Measurements from ENCODE around the gene WNT8B. TPM values are rescaled to one million over a fixed set of nuclear protein-coding genes. Genes with fewer than 3 reads are reported as not detected.

The WNT8B gene
- total RNA-seq: not detected
- polyA plus RNA-seq: not detected

- Histone ChIP-seq H3K27ac (ENCODE audit: low read depth, low read length) (no peak within 1 kb of the TSS), H3K9me3 (ENCODE audit: low read length) (no peaks in the 10 kb centered on the region), H3K4me3 (ENCODE audit: low read length) (no peak within 1 kb of the TSS), H3K27me3 (ENCODE audit: insufficient read depth, low read length, poor library complexity, severe bottlenecking) (no peaks in the 10 kb centered on the region), H3K36me3 (ENCODE audit: insufficient read depth, low read length) (no peaks in the 10 kb centered on the region), H3K4me1 (ENCODE audit: insufficient read depth, low read length) (no peaks in the 10 kb centered on the region)
- Mint-ChIP-seq H3K36me3 (no peaks in the 10 kb centered on the region), H3K27ac (no peak within 1 kb of the TSS), H3K27me3 (no peaks in the 10 kb centered on the region), H3K9me3 (no peaks in the 10 kb centered on the region), H3K4me1 (no peaks in the 10 kb centered on the region), H3K4me3 (no peak within 1 kb of the TSS)
- CTCF ChIA-PET: interaction anchor here (1.7 kb wide), 1 partner anchor 19 kb away, joined by 8 read pairs; no protein-coding TSS in a partner anchor
- no peak for DNase-seq
- POLR2A ChIA-PET: no interaction called here
These were observed at the start of gene WNT8B for GRCh38 chr10:100462709-100463108. Gene WNT8B, plus strand, starts transcription at chr10:100463009. Its CDS starts 160 bp downstream, at chr10:100463169.

GRCh38 chr10:100413173-100413572 lies 49.6 kb upstream of the WNT8B start:
- H3K27ac Mint-ChIP-seq: no peak overlapping the region
- Histone ChIP-seq H3K4me1 (ENCODE audit: insufficient read depth, low read length) (no peaks in the 10 kb centered on the region), H3K36me3 (ENCODE audit: insufficient read depth, low read length) (no peaks in the 10 kb centered on the region), H3K27ac (ENCODE audit: low read depth, low read length) (no peak overlapping the region), H3K27me3 (ENCODE audit: insufficient read depth, low read length, poor library complexity, severe bottlenecking) (no peaks in the 10 kb centered on the region), H3K9me3 (ENCODE audit: low read length) (no peaks in the 10 kb centered on the region), H3K4me3 (ENCODE audit: low read length) (no peak overlapping the region)
- H3K4me1 Mint-ChIP-seq: no peaks in the 10 kb centered on the region
- DNase-seq: no peak
- H3K27me3 Mint-ChIP-seq: peaks cover 5 to 12% of the 10 kb centered on the region in 2 donors
- peaks cover 0 to 2% (median 0%) of the 10 kb centered on the region in 5 donors for H3K9me3 Mint-ChIP-seq
- ChIA-PET CTCF (no interaction called here), POLR2A (no interaction called here)
- no peaks in the 10 kb centered on the region for H3K36me3 Mint-ChIP-seq
- H3K4me3 Mint-ChIP-seq: no peak overlapping the region

GRCh38 chr10:100419911-100420449 lies 42.8 kb upstream of the WNT8B start:
- CTCF ChIA-PET: no interaction called here

GRCh38 chr10:100427374-100427773 lies 35.4 kb upstream of the WNT8B start:
- no peak overlapping the region for H3K4me3 Mint-ChIP-seq
- Histone ChIP-seq H3K27me3 (ENCODE audit: insufficient read depth, low read length, poor library complexity, severe bottlenecking) (no peaks in the 10 kb centered on the region), H3K9me3 (ENCODE audit: low read length) (no peaks in the 10 kb centered on the region), H3K4me1 (ENCODE audit: insufficient read depth, low read length) (no peaks in the 10 kb centered on the region), H3K36me3 (ENCODE audit: insufficient read depth, low read length) (no peaks in the 10 kb centered on the region), H3K4me3 (ENCODE audit: low read length) (no peak overlapping the region), H3K27ac (ENCODE audit: low read depth, low read length) (no peak overlapping the region)
- no peak for DNase-seq
- CTCF ChIA-PET: no interaction called here
- H3K9me3 Mint-ChIP-seq: no peaks in the 10 kb centered on the region
- no peaks in the 10 kb centered on the region for H3K36me3 Mint-ChIP-seq
- peaks cover 3 to 18% of the 10 kb centered on the region in 2 donors for H3K27me3 Mint-ChIP-seq
- POLR2A ChIA-PET: no interaction called here
- H3K4me1 Mint-ChIP-seq: no peaks in the 10 kb centered on the region
- H3K27ac Mint-ChIP-seq: no peak overlapping the region

More at GRCh38 chr10:100419911-100420449, 42.8 kb upstream of the WNT8B start:
- no peaks in the 10 kb centered on the region for H3K9me3 ChIP-seq (ENCODE audit: low read length)
- H3K27me3 ChIP-seq (ENCODE audit: insufficient read depth, low read length, poor library complexity, severe bottlenecking): no peaks in the 10 kb centered on the region
- Mint-ChIP-seq H3K4me1 (no peaks in the 10 kb centered on the region), H3K9me3 (no peaks in the 10 kb centered on the region), H3K27ac (peak overlapping the region in 1 of 8 donors; percentile 86), H3K36me3 (no peaks in the 10 kb centered on the region), H3K27me3 (peaks cover 15 to 27% of the 10 kb centered on the region in 2 donors), H3K4me3 (no peak overlapping the region)
- H3K4me3 ChIP-seq (ENCODE audit: low read length): no peak overlapping the region
- no peak for DNase-seq
- no peak overlapping the region for H3K27ac ChIP-seq (ENCODE audit: low read depth, low read length)
- POLR2A ChIA-PET: no interaction called here
- H3K4me1 ChIP-seq (ENCODE audit: insufficient read depth, low read length): no peaks in the 10 kb centered on the region
- H3K36me3 ChIP-seq (ENCODE audit: insufficient read depth, low read length): no peaks in the 10 kb centered on the region

- Mint-ChIP-seq H3K27ac (no peak overlapping the region), H3K9me3 (no peaks in the 10 kb centered on the region), H3K4me3 (no peak overlapping the region), H3K27me3 (peaks cover 0 to 1% of the 10 kb centered on the region in 2 donors), H3K4me1 (peaks cover 0 to 1% (median 0%) of the 10 kb centered on the region in 3 donors), H3K36me3 (peaks cover 0 to 2% (median 0%) of the 10 kb centered on the region in 3 donors)
- no peak overlapping the region for H3K4me3 ChIP-seq (ENCODE audit: low read length)
- H3K9me3 ChIP-seq (ENCODE audit: low read length): no peaks in the 10 kb centered on the region
- CTCF ChIA-PET: interaction anchor here (0.8 to 5.9 kb wide), 18 partner anchors 49 to 119 kb away, joined by 3 to 85 read pairs (median 4); partner anchors contain the start of gene PKD2L1
- no peaks in the 10 kb centered on the region for H3K27me3 ChIP-seq (ENCODE audit: insufficient read depth, low read length, poor library complexity, severe bottlenecking)
- DNase-seq: peak; percentile 84 to 94 (median 92)
- no peaks in the 10 kb centered on the region for H3K36me3 ChIP-seq (ENCODE audit: insufficient read depth, low read length)
- H3K4me1 ChIP-seq (ENCODE audit: insufficient read depth, low read length): no peaks in the 10 kb centered on the region
- no peak overlapping the region for H3K27ac ChIP-seq (ENCODE audit: low read depth, low read length)
- POLR2A ChIA-PET: no interaction called here
These were observed 29.3 kb upstream of the WNT8B start for GRCh38 chr10:100433253-100434240.

- no peak overlapping the region for H3K4me3 ChIP-seq (ENCODE audit: low read length)
- DNase-seq: no peak
- H3K9me3 ChIP-seq (ENCODE audit: low read length): no peaks in the 10 kb centered on the region
- Mint-ChIP-seq H3K9me3 (no peaks in the 10 kb centered on the region), H3K27me3 (peaks cover 0 to 1% of the 10 kb centered on the region in 2 donors), H3K27ac (no peak overlapping the region), H3K4me1 (peaks cover 0 to 1% (median 0%) of the 10 kb centered on the region in 3 donors), H3K36me3 (peaks cover 0 to 2% (median 0%) of the 10 kb centered on the region in 3 donors), H3K4me3 (no peak overlapping the region)
- H3K4me1 ChIP-seq (ENCODE audit: insufficient read depth, low read length): no peaks in the 10 kb centered on the region
- CTCF ChIA-PET: interaction anchor here (1.1 kb wide), 1 partner anchor 82 kb away, joined by 4 read pairs; no protein-coding TSS in a partner anchor
- POLR2A ChIA-PET: no interaction called here
- no peaks in the 10 kb centered on the region for H3K36me3 ChIP-seq (ENCODE audit: insufficient read depth, low read length)
- H3K27ac ChIP-seq (ENCODE audit: low read depth, low read length): no peak overlapping the region
- H3K27me3 ChIP-seq (ENCODE audit: insufficient read depth, low read length, poor library complexity, severe bottlenecking): no peaks in the 10 kb centered on the region
These were observed 26.6 kb upstream of the WNT8B start for GRCh38 chr10:100436255-100436654.

- Histone ChIP-seq H3K27ac (ENCODE audit: low read depth, low read length) (no peak overlapping the region), H3K9me3 (ENCODE audit: low read length) (no peaks in the 10 kb centered on the region), H3K27me3 (ENCODE audit: insufficient read depth, low read length, poor library complexity, severe bottlenecking) (no peaks in the 10 kb centered on the region), H3K4me1 (ENCODE audit: insufficient read depth, low read length) (no peaks in the 10 kb centered on the region), H3K36me3 (ENCODE audit: insufficient read depth, low read length) (no peaks in the 10 kb centered on the region), H3K4me3 (ENCODE audit: low read length) (no peak overlapping the region)
- H3K4me3 Mint-ChIP-seq: no peak overlapping the region
- DNase-seq: no peak
- peak overlapping the region in 1 of 8 donors; percentile 9 for H3K27ac Mint-ChIP-seq
- no peaks in the 10 kb centered on the region for H3K9me3 Mint-ChIP-seq
- ChIA-PET POLR2A (no interaction called here), CTCF (interaction anchor here (1.3 to 2.5 kb wide), 4 partner anchors 43 to 97 kb away, joined by 5 to 9 read pairs (median 6); partner anchors contain the start of gene HIF1AN)
- H3K36me3 Mint-ChIP-seq: peaks cover 0 to 2% (median 0%) of the 10 kb centered on the region in 3 donors
- H3K4me1 Mint-ChIP-seq: peaks cover 0 to 1% (median 0%) of the 10 kb centered on the region in 3 donors
- no peaks in the 10 kb centered on the region for H3K27me3 Mint-ChIP-seq
These were observed 24.0 kb upstream of the WNT8B start for GRCh38 chr10:100438674-100439315.

Measured in CD8-positive, alpha-beta memory T cell (primary cell).